ENCODE data around the gene DLAT.

DNA sequence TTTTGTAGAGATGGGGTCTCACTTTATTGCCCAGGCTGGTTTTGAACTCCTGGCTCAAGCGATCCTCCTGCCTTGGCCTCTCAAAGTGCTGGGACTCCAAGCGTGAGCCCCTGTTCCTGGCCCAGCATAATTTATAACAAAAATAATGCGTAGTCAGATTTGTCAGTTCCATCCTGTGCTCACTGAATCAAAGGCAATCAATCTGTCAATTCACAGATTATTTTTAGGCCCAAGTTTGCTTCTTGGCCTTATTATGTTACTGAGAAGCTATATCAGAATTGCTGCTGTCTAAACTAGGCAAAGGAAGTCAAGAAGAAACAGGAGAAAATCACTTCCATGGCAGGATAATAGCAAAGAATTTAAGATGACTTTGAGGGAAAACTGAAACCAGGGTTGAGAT lies 8.7 kb downstream of the DLAT start:
- TF ChIP-seq, protein P1, sequence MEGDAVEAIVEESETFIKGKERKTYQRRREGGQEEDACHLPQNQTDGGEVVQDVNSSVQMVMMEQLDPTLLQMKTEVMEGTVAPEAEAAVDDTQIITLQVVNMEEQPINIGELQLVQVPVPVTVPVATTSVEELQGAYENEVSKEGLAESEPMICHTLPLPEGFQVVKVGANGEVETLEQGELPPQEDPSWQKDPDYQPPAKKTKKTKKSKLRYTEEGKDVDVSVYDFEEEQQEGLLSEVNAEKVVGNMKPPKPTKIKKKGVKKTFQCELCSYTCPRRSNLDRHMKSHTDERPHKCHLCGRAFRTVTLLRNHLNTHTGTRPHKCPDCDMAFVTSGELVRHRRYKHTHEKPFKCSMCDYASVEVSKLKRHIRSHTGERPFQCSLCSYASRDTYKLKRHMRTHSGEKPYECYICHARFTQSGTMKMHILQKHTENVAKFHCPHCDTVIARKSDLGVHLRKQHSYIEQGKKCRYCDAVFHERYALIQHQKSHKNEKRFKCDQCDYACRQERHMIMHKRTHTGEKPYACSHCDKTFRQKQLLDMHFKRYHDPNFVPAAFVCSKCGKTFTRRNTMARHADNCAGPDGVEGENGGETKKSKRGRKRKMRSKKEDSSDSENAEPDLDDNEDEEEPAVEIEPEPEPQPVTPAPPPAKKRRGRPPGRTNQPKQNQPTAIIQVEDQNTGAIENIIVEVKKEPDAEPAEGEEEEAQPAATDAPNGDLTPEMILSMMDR (conservative IDR thresholded peaks at IDR 0.05; ENCODE audit: low read depth in 2 of 2): no peak
- TF ChIP-seq JUNB (IDR thresholded peaks at IDR 0.05; ENCODE audit: unreplicated experiment) (no peak), POLR2AphosphoS5 (IDR thresholded peaks at IDR 0.05; ENCODE audit: low read depth) (no peak), STAT1 (IDR thresholded peaks at IDR 0.05; ENCODE audit: unreplicated experiment) (no peak), EZH2phosphoT487 (IDR thresholded peaks at IDR 0.05; ENCODE audit: unreplicated experiment) (no peak), CREB1 (CRISPR knock-in tag; IDR thresholded peaks at IDR 0.05; ENCODE audit: low read depth) (no peak), EZH2 (IDR thresholded peaks at IDR 0.05; ENCODE audit: low read depth, unreplicated experiment) (no peak)
